Measurements from ENCODE around the gene GPR171.

GPR171 gene

DNA sequence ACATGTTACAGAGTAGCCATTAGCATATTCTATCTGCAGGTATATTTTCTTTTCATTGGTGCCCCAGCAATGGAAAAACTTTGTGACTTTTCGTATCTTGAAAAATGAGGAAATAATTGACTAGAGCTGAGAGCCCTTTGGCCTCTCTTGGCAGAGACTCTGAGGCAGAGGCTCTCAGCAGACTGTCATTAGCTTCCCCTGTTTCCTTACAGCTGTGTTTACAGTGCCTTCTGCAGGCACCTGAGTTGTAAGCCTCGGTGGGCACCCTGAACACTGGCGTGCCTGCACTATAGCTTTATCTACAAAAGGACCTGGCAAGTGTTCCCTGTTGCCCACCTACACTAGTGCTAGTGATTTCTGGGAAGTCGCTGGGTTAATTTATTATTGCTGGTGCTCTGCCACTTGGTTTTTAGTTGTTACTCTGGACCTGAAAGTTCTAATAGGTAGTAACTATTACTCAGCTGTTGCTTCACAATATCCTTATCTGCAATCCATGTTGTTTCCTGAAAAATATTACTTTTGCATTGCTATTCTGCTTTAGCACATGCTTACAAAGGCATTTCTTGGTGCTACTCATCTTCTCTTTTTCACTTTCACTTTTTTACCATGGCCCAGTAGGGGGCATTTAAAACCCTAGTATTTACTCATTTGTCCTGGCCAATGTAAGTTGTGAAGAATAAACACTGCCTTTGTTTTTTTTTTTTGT is 7.8 kb upstream of the GPR171 start:
- TF ChIP-seq, protein P1, sequence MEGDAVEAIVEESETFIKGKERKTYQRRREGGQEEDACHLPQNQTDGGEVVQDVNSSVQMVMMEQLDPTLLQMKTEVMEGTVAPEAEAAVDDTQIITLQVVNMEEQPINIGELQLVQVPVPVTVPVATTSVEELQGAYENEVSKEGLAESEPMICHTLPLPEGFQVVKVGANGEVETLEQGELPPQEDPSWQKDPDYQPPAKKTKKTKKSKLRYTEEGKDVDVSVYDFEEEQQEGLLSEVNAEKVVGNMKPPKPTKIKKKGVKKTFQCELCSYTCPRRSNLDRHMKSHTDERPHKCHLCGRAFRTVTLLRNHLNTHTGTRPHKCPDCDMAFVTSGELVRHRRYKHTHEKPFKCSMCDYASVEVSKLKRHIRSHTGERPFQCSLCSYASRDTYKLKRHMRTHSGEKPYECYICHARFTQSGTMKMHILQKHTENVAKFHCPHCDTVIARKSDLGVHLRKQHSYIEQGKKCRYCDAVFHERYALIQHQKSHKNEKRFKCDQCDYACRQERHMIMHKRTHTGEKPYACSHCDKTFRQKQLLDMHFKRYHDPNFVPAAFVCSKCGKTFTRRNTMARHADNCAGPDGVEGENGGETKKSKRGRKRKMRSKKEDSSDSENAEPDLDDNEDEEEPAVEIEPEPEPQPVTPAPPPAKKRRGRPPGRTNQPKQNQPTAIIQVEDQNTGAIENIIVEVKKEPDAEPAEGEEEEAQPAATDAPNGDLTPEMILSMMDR (IDR thresholded peaks at IDR 0.05) = no peak
- no peaks in the 10 kb centered on the region for H3K27me3 ChIP-seq
- H3K4me3 ChIP-seq (ENCODE audit: low read depth in 1 of 2, low read length in 1 of 2) = no peak overlapping the region
- no peaks in the 10 kb centered on the region for H3K36me3 ChIP-seq
- H3K9me3 ChIP-seq = no peaks in the 10 kb centered on the region
- no peak overlapping the region for H3K27ac ChIP-seq
- peaks cover 0 to 3% of the 10 kb centered on the region in 2 experiments for H3K4me1 ChIP-seq (ENCODE audit: control insufficient read depth in 1 of 2, insufficient read depth in 1 of 2, low read depth in 1 of 2, low read length in 1 of 2)

- no peak overlapping the region for H3K27ac ChIP-seq
- H3K9me3 ChIP-seq = no peaks in the 10 kb centered on the region
- TF ChIP-seq, protein P1 (IDR thresholded peaks at IDR 0.05) = no peak
- no peaks in the 10 kb centered on the region for H3K36me3 ChIP-seq
- H3K4me3 ChIP-seq (ENCODE audit: low read depth in 1 of 2, low read length in 1 of 2) = no peak overlapping the region
- no peaks in the 10 kb centered on the region for H3K27me3 ChIP-seq
- peaks cover 0 to 3% of the 10 kb centered on the region in 2 experiments for H3K4me1 ChIP-seq (ENCODE audit: control insufficient read depth in 1 of 2, insufficient read depth in 1 of 2, low read depth in 1 of 2, low read length in 1 of 2)
Observed at GRCh38 chr3:151209654-151210053, 6.6 kb upstream of the GPR171 start.

- TF ChIP-seq, protein P1 (IDR thresholded peaks at IDR 0.05) = no peak
- no peaks in the 10 kb centered on the region for H3K9me3 ChIP-seq
- H3K27me3 ChIP-seq = no peaks in the 10 kb centered on the region
- peaks cover 0 to 3% of the 10 kb centered on the region in 2 experiments for H3K4me1 ChIP-seq (ENCODE audit: control insufficient read depth in 1 of 2, insufficient read depth in 1 of 2, low read depth in 1 of 2, low read length in 1 of 2)
- H3K36me3 ChIP-seq = no peaks in the 10 kb centered on the region
- no peak overlapping the region for H3K27ac ChIP-seq
- H3K4me3 ChIP-seq (ENCODE audit: low read depth in 1 of 2, low read length in 1 of 2) = no peak overlapping the region
Observed at GRCh38 chr3:151206201-151206600, 3.2 kb upstream of the GPR171 start.

DNA sequence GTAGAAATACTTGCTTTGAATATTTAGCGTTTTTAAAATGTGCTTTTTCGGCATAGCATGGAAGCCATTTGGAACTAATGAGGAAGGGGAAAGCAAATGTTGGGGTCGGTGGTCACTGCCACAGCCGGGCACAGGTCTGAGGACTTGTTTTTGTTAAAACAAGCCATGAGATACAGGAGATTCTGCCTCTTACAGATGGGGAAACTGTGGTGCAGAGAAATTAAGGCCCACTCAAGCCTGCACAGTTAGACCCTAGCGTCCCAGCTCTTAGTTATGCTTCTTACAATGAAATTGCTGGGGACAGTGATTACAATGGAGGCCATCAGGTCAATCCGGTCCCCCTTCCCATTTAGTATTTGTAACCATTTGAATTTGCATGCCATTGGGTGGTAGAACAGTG is 2.5 kb upstream of the GPR171 start:
- Histone ChIP-seq H3K36me3 (no peaks in the 10 kb centered on the region), H3K9me3 (no peaks in the 10 kb centered on the region), H3K27ac (no peak overlapping the region), H3K27me3 (no peaks in the 10 kb centered on the region), H3K4me1 (ENCODE audit: control insufficient read depth in 1 of 2, insufficient read depth in 1 of 2, low read depth in 1 of 2, low read length in 1 of 2) (no peaks in the 10 kb centered on the region), H3K4me3 (ENCODE audit: low read depth in 1 of 2, low read length in 1 of 2) (no peak overlapping the region)
- TF ChIP-seq, protein P1 (IDR thresholded peaks at IDR 0.05) = no peak

DNA sequence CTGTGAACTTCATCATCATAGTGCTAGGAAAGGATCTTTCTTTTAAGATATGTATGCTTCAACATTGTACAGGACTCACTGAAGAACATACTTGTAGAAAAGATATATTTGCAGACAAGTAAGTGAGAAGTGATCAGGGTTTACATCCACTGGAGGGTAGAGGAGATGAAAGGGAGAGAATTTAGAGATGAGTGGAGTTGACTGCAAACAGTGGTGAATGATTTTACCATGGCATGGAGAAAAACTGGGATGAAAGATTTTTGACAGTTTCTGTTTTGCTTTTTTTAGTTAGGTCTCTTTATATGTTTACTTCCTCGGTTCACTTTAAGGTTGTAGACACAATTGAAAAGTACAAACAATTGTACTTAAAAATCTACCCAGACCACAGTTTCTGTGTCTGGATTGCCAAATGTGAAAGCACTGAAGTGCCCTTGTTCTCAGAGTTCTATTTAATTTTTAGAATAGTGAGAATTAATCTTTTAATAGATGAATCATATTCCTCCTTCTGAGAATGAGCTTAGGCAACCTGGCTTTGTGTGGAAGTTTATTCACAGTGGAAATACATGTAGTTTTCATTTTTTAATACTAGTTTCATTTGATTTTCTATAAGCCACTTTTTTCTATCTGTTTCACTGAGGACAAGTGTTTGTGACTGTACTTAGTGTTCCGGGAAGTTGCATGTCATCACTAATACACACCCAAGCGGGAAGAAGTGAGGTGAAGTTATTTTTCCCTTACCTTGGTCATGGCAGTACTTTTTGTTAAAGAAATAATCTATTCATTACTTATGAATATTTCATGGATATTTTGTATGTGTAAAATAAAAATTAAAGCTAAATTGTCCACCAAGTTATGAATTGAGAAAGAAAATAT is 1.8 kb upstream of the GPR171 start:
- Histone ChIP-seq H3K4me1 (ENCODE audit: control insufficient read depth in 1 of 2, insufficient read depth in 1 of 2, low read depth in 1 of 2, low read length in 1 of 2) (no peaks in the 10 kb centered on the region), H3K9me3 (no peaks in the 10 kb centered on the region), H3K27me3 (no peaks in the 10 kb centered on the region), H3K36me3 (no peaks in the 10 kb centered on the region), H3K4me3 (ENCODE audit: low read depth in 1 of 2, low read length in 1 of 2) (no peak overlapping the region), H3K27ac (no peak overlapping the region)
- TF ChIP-seq, protein P1 (IDR thresholded peaks at IDR 0.05) = no peak
